IPS-20b (cell line): ENCODE measurements around the gene WNT6.
"Not testable (repeated sequence)": the region's sequence is repeated elsewhere in the genome, so short reads cannot be mapped to it uniquely, and the experiment has no call there.

Experiments used
- H3K27ac ChIP-seq: one replicate; pipeline ENCODE4 v1.5.1; 2013; ENCODE audit warnings: low read length
- H3K27me3 ChIP-seq: 2 replicates; pipeline ENCODE4 v1.6.1; 2013; ENCODE audit warnings: mild to moderate bottlenecking, low read length, inconsistent platforms; ENCODE audit not compliant: insufficient read depth
- H3K36me3 ChIP-seq: 2 replicates; pipeline ENCODE4 v1.6.1; 2013; ENCODE audit warnings: low read depth, mild to moderate bottlenecking, inconsistent platforms, low read length, moderate library complexity; ENCODE audit not compliant: insufficient read depth
- H3K4me1 ChIP-seq: 2 replicates; pipeline ENCODE4 v1.6.1; 2013; ENCODE audit warnings: mild to moderate bottlenecking, control low read depth, inconsistent platforms, low read length, moderate library complexity; ENCODE audit not compliant: insufficient read depth
- H3K4me3 ChIP-seq: 2 replicates; pipeline ENCODE4 v1.5.1; 2013; ENCODE audit warnings: mild to moderate bottlenecking, low read length, inconsistent platforms
- H3K9ac ChIP-seq: 2 replicates; pipeline ENCODE4 v1.6.1; 2013; ENCODE audit warnings: low read depth, mild to moderate bottlenecking, inconsistent platforms, low read length, moderate library complexity
- H3K9me3 ChIP-seq: 2 replicates; pipeline ENCODE4 v1.6.1; 2013; ENCODE audit warnings: mild to moderate bottlenecking, low read depth, low read length, inconsistent platforms; ENCODE audit not compliant: insufficient read depth

The WNT6 gene

GRCh38 chr2:218831378-218831990, 28.1 kb upstream of the WNT6 start, which contains the start of gene PRKAG3:
TSS of gene PRKAG3 (minus strand) at chr2:218831803.
- H3K4me1 ChIP-seq, result no peaks in the 10 kb centered on the region
- no peaks in the 10 kb centered on the region; the same call in 1 of the 2 replicates for H3K27me3 ChIP-seq
- no peak within 1 kb of the TSS for H3K9ac ChIP-seq
- no peaks in the 10 kb centered on the region for H3K36me3 ChIP-seq
- H3K27ac ChIP-seq, result no peak within 1 kb of the TSS
- no peak within 1 kb of the TSS for H3K4me3 ChIP-seq
- H3K9me3 ChIP-seq, result no peaks in the 10 kb centered on the region

- no peaks in the 10 kb centered on the region; the same call in 1 of the 2 replicates for H3K27me3 ChIP-seq
- H3K4me3 ChIP-seq, result no peak overlapping the region
- H3K36me3 ChIP-seq, result no peaks in the 10 kb centered on the region
- no peak overlapping the region for H3K27ac ChIP-seq
- no peaks in the 10 kb centered on the region for H3K9me3 ChIP-seq
- H3K4me1 ChIP-seq, result no peaks in the 10 kb centered on the region
- H3K9ac ChIP-seq, result no peak overlapping the region
Measured at GRCh38 chr2:218832081-218832480, 27.5 kb upstream of the WNT6 start.

GRCh38 chr2:218832520-218832919, 27.1 kb upstream of the WNT6 start:
- Histone ChIP-seq H3K9ac (no peak overlapping the region), H3K27me3 (no peaks in the 10 kb centered on the region; the same call in 1 of the 2 replicates), H3K36me3 (no peaks in the 10 kb centered on the region), H3K4me3 (no peak overlapping the region), H3K27ac (no peak overlapping the region), H3K4me1 (no peaks in the 10 kb centered on the region), H3K9me3 (no peaks in the 10 kb centered on the region)

GRCh38 chr2:218833023-218833609, 26.5 kb upstream of the WNT6 start:
- H3K27me3 ChIP-seq, result no peaks in the 10 kb centered on the region; the same call in 1 of the 2 replicates
- H3K9ac ChIP-seq, result no peak overlapping the region
- H3K9me3 ChIP-seq, result no peaks in the 10 kb centered on the region
- no peaks in the 10 kb centered on the region for H3K4me1 ChIP-seq
- H3K4me3 ChIP-seq, result no peak overlapping the region
- no peaks in the 10 kb centered on the region for H3K36me3 ChIP-seq
- no peak overlapping the region for H3K27ac ChIP-seq

GRCh38 chr2:218834685-218835084, 24.9 kb upstream of the WNT6 start:
- no peaks in the 10 kb centered on the region for H3K36me3 ChIP-seq
- no peak overlapping the region for H3K9ac ChIP-seq
- no peak overlapping the region for H3K27ac ChIP-seq
- H3K9me3 ChIP-seq, result no peaks in the 10 kb centered on the region
- H3K4me1 ChIP-seq, result no peaks in the 10 kb centered on the region
- H3K27me3 ChIP-seq, result no peaks in the 10 kb centered on the region; the same call in 1 of the 2 replicates
- no peak overlapping the region for H3K4me3 ChIP-seq

GRCh38 chr2:218837495-218837894, 22.1 kb upstream of the WNT6 start:
- no peaks in the 10 kb centered on the region; the same call in 1 of the 2 replicates for H3K27me3 ChIP-seq
- H3K36me3 ChIP-seq, result no peaks in the 10 kb centered on the region
- H3K4me1 ChIP-seq, result no peaks in the 10 kb centered on the region
- H3K9ac ChIP-seq, result no peak overlapping the region
- H3K27ac ChIP-seq, result no peak overlapping the region
- no peak overlapping the region for H3K4me3 ChIP-seq
- H3K9me3 ChIP-seq, result no peaks in the 10 kb centered on the region

- no peaks in the 10 kb centered on the region for H3K27me3 ChIP-seq
- no peaks in the 10 kb centered on the region for H3K4me1 ChIP-seq
- no peak overlapping the region for H3K4me3 ChIP-seq
- no peaks in the 10 kb centered on the region; the same call in 1 of the 2 replicates for H3K9me3 ChIP-seq
- no peak overlapping the region for H3K27ac ChIP-seq
- no peak overlapping the region for H3K9ac ChIP-seq
- H3K36me3 ChIP-seq, result no peaks in the 10 kb centered on the region
Measured at GRCh38 chr2:218839430-218839829, 20.2 kb upstream of the WNT6 start.

- Histone ChIP-seq H3K4me3 (no peak overlapping the region), H3K9me3 (no peaks in the 10 kb centered on the region; the same call in 1 of the 2 replicates), H3K9ac (no peak overlapping the region), H3K27ac (no peak overlapping the region), H3K4me1 (no peaks in the 10 kb centered on the region), H3K27me3 (no peaks in the 10 kb centered on the region), H3K36me3 (no peaks in the 10 kb centered on the region)
Measured at GRCh38 chr2:218839888-218840287, 19.7 kb upstream of the WNT6 start.

- not testable (repeated sequence) for H3K27me3 ChIP-seq, H3K4me1 ChIP-seq, H3K9me3 ChIP-seq, H3K27ac ChIP-seq, H3K36me3 ChIP-seq, H3K9ac ChIP-seq, H3K4me3 ChIP-seq
Measured at GRCh38 chr2:218844334-218844733, 15.3 kb upstream of the WNT6 start.

- H3K9ac ChIP-seq, H3K9me3 ChIP-seq, H3K27me3 ChIP-seq, H3K27ac ChIP-seq, H3K4me3 ChIP-seq, H3K4me1 ChIP-seq, H3K36me3 ChIP-seq: not testable (repeated sequence)
Measured at GRCh38 chr2:218846963-218847362, 12.6 kb upstream of the WNT6 start.

GRCh38 chr2:218849721-218850120, 9.9 kb upstream of the WNT6 start:
- H3K4me1 ChIP-seq, result no peaks in the 10 kb centered on the region
- H3K36me3 ChIP-seq, result no peaks in the 10 kb centered on the region
- H3K27me3 ChIP-seq, result peaks cover 26% of the 10 kb centered on the region
- H3K4me3 ChIP-seq, result no peak overlapping the region
- no peak overlapping the region for H3K9ac ChIP-seq
- H3K27ac ChIP-seq, result no peak overlapping the region
- 0 out of 2 replicates have a peak, but pooled peaks cover 6% of the 10 kb centered on the region for H3K9me3 ChIP-seq

- H3K27me3 ChIP-seq, result peaks cover 37% of the 10 kb centered on the region
- H3K4me1 ChIP-seq, result 0 out of 2 replicates have a peak, but pooled peaks cover under 1% of the 10 kb centered on the region
Measured at GRCh38 chr2:218850796-218851195, 8.8 kb upstream of the WNT6 start.

More at GRCh38 chr2:218850796-218851195, 8.8 kb upstream of the WNT6 start:
- Histone ChIP-seq H3K9ac (no peak overlapping the region), H3K36me3 (no peaks in the 10 kb centered on the region), H3K27ac (no peak overlapping the region), H3K9me3 (no peaks in the 10 kb centered on the region), H3K4me3 (no peak overlapping the region)
